ENCODE results near the gene RTN4IP1.
"Not testable (repeated sequence)": the region's sequence is repeated elsewhere in the genome, so short reads cannot be mapped to it uniquely, and the experiment has no call there.

Gene RTN4IP1

GRCh38 chr6:106628658-106629102 lies 618 bp downstream of the RTN4IP1 start:
- DNase-seq (ENCODE audit: low read depth in 2 of 2) = no peak

GRCh38 chr6:106627760-106628159 lies 1.5 kb downstream of the RTN4IP1 start:
- DNase-seq (ENCODE audit: low read depth in 2 of 2) = not testable (repeated sequence)

- no peak for DNase-seq (ENCODE audit: low read depth in 2 of 2)
These were observed 2.8 kb downstream of the RTN4IP1 start for GRCh38 chr6:106626485-106626884.

DNA sequence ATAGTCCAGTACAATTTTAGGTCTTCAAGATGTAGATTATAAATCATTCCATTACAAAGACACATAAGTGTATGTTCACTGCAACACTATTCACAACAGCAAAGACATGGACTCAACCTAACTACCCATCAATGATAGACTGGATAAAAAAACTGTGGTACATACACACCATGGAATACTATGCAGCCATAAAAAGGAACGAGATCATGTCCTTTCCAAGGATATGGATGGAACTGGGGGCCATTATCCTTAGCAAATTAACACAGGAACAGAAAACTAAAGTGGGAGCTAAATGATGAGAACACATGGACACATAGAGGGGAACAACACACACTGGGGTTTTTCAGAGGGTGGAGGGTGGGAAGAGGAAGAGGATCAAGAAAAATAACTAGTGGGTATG lies 6.3 kb downstream of the RTN4IP1 start:
- no peak for DNase-seq (ENCODE audit: low read depth in 2 of 2)

- DNase-seq (ENCODE audit: low read depth in 2 of 2) = no peak
These were observed 6.9 kb downstream of the RTN4IP1 start for GRCh38 chr6:106622412-106622811.

- DNase-seq (ENCODE audit: low read depth in 2 of 2) = no peak
These were observed 8.2 kb downstream of the RTN4IP1 start for GRCh38 chr6:106620931-106621672.

DNA sequence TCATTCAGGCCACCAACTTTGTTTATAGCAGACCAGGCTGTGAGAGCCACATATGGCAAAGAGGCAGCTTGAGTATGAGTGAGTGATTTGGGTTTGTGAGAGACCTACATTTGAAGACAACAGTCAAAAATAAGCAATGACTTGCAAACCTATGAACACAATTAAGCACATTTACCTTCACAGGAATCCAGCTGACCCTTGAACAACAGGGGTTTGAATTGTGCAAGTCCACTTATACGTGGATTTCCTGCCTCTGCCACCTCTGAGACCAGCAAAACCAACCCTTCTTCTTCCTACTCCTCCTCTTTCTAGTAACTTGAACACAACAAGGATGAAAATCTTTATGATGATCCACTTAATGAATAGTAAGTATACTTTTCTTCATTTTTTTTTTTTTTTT lies 10.1 kb downstream of the RTN4IP1 start:
- no peak for DNase-seq (ENCODE audit: low read depth in 2 of 2)

DNA sequence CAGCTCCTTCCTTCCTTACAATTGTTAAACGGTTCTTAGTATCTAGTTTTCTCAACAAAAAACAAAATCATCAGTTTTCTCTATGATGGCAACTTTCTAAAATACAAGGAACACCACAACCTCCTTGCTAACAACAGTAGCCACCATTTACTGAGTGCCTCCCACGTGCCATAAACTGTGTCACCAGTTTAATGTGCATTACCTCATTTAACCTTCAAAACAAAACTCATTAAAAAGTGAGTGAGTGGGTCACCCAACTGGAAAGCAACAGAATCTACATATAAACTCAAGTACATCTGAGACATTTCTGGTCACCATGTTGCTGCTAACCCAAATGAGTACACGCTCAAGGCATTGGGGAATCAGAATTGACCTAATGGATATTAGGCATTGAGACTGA lies 11.0 kb downstream of the RTN4IP1 start:
- no peak for DNase-seq (ENCODE audit: low read depth in 2 of 2)

- no peak for DNase-seq (ENCODE audit: low read depth in 2 of 2)
These were observed 11.4 kb downstream of the RTN4IP1 start for GRCh38 chr6:106617857-106618256.

GRCh38 chr6:106617302-106617701 lies 12.0 kb downstream of the RTN4IP1 start:
- DNase-seq (ENCODE audit: low read depth in 2 of 2) = no peak

GRCh38 chr6:106614592-106615257 lies 14.6 kb downstream of the RTN4IP1 start:
- no peak for DNase-seq (ENCODE audit: low read depth in 2 of 2)

DNA sequence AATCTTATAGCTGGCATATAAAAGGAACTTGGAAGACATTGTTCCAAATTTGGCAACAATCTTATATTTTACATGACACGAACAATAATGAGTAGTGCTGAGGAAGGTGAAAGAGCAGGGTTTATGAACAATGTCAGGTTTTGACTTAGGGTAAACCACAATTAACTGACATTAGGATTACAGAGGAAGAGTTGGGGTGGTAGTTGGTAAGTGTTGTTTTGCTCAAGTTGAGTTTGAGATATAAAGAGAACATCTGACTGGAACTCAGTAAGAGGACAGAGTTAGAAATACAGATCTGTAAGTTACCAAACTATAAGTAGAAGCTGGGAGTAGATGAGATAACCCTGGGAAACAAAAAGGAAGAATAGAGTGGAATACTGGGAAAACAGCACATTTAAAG lies 15.1 kb downstream of the RTN4IP1 start:
- no peak for DNase-seq (ENCODE audit: low read depth in 2 of 2)

DNA sequence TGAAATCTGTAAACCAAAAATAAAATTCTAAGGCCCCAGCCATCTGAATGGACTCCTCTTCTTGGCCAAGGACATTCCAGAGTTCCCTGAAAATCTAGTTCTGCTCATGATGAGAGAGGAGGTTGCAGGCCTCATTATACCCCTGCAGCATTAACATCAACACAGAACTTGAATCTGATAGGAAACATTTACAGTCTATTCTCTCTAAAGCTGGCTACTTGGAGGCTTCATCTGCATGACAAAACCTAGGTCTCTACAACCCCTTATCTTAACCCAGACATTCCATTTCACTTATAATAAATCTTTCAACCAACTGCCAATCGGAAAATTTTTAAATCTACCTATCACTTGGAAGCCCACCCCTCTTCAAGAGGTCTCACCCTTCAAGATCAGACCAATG lies 15.7 kb downstream of the RTN4IP1 start:
- DNase-seq (ENCODE audit: low read depth in 2 of 2) = no peak

- no peak for DNase-seq (ENCODE audit: low read depth in 2 of 2)
These were observed 16.5 kb downstream of the RTN4IP1 start for GRCh38 chr6:106612671-106613416.

DNA sequence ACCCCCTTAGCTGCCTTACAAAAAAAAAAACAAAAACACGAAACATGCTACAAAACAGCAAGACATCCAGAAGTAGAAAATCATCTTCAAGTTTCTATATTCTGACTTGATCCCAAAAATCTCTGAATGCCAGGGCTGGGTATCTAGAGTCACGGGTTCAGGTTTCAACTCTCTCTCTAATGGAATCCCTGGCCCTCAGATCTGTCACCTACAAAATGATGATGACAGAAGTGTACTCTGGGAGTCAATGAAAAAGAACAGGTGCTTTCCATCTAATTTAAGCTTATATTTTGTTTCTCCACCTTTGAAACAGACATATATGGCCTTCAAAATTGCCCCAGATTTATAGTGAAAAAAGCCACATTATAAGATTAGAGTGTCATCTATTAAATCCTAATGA lies 18.3 kb downstream of the RTN4IP1 start:
- DNase-seq (ENCODE audit: low read depth in 2 of 2) = no peak

DNA sequence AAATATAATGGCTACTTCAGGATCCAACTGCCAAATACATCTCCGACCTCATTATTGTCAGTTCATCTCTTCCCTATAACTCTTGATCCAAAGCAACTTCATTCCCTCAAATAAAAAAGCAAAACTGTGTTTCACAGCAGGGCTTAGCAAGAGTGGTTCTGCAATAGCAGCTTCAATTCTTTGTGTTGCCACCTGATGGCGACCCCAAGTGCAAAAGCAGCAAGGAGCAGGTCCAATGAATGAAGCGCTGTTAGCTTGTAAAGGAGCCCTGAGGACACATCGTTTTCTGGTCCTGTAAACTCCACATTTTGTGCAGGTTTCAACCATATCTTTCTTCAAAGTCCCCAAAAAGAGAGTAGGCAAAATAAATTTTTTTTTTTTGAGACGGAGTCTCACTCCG lies 19.6 kb downstream of the RTN4IP1 start:
- no peak for DNase-seq (ENCODE audit: low read depth in 2 of 2)

DNA sequence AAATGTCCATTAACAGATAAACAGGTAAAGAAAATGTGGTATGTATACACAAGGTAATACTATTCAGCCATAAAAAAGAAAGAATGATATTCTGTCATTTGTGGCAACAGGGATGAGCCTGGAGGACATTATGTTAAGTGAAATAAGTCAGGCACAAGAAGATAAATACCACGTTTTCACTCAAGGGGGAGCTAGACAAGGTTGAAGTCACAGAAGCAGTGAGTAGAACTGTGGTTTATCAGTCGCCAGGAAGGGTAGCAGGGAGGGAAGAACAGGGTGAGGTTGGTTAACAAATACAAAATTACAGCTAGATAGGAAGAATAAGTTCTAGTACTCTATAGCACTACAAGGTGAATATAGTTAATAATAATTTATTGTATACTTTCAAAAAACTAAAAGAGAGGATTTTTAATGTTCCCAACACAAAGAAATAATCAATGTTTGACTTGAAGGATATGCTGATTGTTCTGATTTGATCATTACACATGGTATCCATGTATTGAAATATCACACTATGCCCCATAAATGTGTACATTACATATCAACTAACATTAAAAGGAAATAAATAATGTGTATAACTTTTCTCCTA lies 21.1 kb downstream of the RTN4IP1 start:
- DNase-seq (ENCODE audit: low read depth in 2 of 2) = no peak

DNA sequence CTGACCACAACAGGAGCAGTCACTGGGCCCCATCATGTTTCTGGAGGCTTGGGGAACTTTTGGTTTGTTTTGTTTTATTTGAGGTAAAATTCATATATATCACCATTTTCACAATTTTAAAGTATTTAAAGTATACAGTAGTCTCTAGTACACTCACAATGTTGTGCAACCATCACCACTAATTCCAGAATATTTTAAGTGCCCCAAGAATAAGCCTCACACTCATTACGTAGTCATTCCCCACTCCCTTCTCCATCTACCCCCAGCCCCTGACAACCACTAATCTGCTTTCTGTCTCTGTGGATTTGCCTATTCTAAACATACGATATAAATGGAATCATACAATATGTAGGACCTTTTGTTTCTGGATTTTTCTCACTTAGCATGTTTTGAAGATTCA lies 29.0 kb downstream of the RTN4IP1 start:
- DNase-seq (ENCODE audit: low read depth in 2 of 2) = no peak

DNA sequence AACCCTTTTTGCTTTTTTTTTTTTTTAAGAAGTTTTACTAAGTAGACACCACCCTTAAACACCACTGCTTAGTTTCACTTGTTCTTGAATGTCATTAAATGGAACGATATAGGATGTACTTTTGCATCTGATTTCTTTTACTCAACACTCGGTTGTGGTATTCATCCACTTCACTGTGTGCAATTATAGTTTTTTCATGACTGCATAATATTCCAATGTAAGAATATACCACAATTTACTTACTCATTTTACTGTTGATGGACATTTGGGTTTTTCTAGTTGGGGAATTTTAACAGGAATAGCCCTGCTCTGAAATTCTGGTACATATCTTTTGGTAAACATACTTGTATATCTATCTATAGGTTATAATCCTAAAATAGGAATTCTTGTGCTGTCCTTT lies 29.9 kb downstream of the RTN4IP1 start:
- DNase-seq (ENCODE audit: low read depth in 2 of 2) = no peak

GRCh38 chr6:106591111-106591825 lies 38.0 kb downstream of the RTN4IP1 start:
- no peak for DNase-seq (ENCODE audit: low read depth in 2 of 2)

GRCh38 chr6:106588937-106589336 lies 40.4 kb downstream of the RTN4IP1 start:
- not testable (repeated sequence) for DNase-seq (ENCODE audit: low read depth in 2 of 2)
